GM21528 (cell line): ENCODE results near the gene TMEM134.
"Not testable (repeated sequence)": the region's sequence is repeated elsewhere in the genome, so short reads cannot be mapped to it uniquely, and the experiment has no call there.

Experiments
- ATAC-seq: cut with Tn5 transposase; IDR thresholded peaks from one replicate; pipeline ENCODE4 v1.9.1; 2021; ENCODE audit warnings: mild to moderate bottlenecking, moderate library complexity; ENCODE audit not compliant: unreplicated experiment, low FRiP score

The TMEM134 gene, protein sequence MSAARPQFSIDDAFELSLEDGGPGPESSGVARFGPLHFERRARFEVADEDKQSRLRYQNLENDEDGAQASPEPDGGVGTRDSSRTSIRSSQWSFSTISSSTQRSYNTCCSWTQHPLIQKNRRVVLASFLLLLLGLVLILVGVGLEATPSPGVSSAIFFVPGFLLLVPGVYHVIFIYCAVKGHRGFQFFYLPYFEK

DNA sequence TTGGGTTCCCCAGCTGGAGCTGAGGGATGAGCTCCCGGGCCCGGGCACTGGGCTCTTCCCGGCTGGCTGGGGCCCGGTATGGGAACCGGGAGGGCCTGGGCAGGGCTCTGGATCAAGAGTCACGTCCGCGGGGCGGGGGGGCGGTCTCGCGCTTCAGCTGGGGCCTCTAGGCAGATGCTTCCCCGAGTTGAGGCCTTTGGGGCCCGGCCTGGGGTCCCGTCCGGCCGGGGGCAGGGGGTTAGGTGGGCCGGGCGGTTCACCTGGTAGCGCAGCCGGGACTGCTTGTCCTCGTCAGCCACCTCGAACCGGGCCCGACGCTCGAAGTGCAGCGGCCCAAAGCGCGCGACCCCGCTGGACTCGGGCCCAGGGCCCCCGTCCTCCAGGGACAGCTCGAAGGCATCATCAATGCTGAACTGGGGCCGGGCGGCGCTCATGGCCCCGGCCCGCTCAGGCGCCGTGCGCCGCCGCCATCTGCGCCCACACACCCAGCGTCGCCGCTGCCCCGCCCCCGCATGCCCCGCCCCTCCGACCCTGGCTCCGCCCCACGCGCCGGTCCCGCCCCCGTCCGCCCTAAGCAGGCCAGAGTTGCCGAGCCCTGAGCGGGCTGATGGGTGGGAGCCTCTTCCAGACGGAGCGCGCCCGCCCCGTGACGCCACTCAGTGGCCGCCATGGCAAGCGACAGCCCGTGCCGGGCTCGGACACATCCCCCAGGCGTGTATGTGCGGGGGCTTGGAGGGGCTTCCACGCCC lies at the start of gene TMEM134:
Gene TMEM134 (minus strand): TSS at position 493 of the 749 bp plus-strand sequence. CDS start 59 bp downstream, at position 434.
- no peak for ATAC-seq

DNA sequence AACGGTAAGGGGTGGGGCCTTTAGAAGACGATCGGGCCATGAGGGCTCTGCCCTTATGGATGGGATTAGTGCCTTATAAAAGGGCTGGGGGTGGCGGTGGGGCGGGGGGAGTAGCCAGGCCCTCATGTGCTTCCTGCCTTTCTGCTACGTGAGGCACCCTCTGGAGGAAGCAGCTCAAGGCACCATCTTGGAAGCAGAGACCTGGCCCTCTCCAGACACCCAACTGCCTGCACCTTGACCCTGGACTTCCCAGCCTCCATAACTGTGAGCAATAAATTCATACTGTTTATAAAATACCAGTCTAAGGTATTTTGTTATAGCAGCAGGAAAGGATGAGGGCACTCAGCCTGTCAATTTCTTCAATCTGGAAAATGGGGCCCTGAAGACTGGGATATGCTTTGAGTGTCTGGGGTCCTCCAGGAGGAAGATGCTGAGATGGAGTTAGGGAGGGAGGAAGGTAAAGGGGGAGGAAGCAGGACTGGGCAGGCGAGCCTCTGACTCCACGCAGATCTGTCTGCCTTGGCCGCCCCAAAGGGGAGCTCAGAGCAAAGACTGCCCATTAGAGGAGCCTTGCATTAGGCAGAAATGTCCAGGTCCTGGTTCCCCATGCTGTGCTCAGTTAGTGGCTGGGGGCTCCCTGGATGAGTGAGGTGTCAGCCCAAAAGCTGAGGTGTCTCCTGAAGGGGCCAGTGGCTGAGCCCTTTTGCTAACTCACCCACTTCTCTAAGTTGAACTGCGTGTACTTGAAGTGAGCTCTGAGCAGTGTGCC lies 48.9 kb upstream of the TMEM134 start:
- no peak for ATAC-seq

DNA sequence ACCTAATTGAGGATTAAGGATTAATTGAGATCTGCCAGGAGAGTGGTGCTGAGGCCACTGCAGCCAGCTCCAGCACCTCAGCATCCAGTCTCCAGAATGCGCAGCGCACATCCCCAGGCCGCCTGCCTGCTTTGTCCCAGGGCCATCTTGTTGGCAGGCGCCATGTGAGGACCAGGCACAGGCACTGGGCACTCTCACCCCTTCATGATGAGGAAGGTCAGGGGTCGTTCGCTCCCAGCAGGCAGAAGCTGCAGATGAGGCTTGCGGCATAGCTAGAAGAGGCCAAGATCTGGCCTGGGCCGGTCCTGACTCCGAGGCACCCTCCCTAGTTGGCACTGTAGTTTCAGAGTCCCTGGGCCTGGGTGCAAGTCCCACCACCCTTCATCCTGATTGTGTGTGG lies 47.8 kb upstream of the TMEM134 start:
- no peak for ATAC-seq

DNA sequence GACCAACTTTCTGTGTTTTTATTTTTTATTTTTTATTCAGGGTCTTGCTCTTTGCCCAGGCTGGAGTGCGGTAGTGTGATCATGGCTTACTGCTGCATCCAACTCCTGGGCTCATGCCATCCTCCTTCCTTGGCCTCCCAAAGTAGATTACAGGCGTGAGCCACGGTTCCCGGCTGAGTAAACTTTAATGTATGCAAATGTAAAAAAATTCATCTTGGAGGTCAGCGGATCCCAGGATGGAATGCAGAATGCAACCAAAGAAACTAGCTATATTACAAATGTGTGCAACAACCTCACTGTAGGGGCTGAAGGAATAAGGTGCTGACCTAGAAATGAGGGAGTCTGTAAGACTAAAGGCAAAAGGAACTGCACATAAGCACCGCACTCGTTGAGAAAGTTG lies 45.1 kb upstream of the TMEM134 start:
- no peak for ATAC-seq

DNA sequence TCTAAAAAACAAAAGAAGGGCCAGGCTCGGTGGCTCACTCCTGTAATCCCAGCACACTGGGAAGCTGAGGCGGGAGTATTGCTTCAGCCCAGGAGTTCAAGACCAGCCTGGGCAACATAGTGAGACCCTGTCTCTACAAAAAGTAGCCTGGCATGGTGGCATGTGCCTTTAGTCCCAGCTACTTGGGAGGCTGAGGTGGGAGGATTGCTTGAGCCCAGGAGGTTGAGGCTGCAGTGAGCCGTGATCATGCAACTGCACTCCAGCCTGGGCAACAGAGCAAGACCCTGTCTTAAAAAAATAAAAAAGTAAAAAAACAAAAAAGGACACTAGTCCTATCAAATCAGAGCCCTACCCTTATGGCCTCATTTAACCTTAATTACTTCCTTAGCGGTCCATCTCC lies 42.5 kb upstream of the TMEM134 start:
- not testable (repeated sequence) for ATAC-seq

DNA sequence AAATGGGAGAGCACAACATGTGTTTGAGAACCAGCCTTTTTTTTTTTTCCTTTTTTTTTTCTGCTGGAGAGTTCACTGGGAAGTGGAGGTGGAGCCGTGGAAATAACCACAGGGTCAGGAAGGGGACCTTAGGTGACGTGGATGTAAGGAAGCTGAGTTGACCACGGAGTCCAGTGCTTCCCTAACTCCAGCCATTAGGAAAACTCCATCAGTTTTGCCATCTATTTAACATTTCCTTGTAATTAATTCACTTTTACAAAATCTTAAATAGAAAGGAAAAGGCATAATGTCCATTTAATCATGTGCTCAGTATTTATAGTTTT lies 40.9 kb upstream of the TMEM134 start:
- ATAC-seq = no peak

DNA sequence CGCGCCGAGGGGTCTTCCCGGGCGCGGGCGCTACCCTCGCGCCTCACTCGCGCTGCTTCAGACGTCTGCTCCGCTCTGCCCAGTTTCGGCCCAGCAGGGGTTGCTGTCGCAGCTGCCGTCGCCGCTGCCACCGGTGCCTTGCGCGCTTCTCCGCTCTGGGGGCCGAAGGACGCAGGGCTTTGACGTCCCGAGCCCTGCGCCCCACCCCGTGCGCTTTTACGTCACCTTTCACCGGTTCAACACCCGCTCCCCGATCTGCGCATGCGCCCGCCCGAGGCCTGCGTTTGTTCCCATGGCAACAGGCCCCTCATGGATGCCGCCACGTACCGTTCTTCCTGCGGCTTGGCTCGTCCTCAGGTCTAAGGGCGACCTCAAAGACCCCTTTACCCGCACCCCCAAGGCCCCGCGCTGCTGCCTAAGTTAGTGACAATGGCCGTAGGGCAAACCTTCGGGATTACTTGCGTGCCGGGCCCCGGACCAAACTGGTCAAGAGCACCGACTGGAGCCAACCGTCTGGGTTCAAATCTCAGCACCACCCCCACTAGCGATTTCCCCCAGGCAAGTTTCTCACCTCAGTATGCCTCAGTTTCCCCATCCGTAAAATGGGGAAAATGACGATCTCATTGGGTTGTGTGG lies 39.6 kb upstream of the TMEM134 start:
- ATAC-seq = peak; percentile 33

DNA sequence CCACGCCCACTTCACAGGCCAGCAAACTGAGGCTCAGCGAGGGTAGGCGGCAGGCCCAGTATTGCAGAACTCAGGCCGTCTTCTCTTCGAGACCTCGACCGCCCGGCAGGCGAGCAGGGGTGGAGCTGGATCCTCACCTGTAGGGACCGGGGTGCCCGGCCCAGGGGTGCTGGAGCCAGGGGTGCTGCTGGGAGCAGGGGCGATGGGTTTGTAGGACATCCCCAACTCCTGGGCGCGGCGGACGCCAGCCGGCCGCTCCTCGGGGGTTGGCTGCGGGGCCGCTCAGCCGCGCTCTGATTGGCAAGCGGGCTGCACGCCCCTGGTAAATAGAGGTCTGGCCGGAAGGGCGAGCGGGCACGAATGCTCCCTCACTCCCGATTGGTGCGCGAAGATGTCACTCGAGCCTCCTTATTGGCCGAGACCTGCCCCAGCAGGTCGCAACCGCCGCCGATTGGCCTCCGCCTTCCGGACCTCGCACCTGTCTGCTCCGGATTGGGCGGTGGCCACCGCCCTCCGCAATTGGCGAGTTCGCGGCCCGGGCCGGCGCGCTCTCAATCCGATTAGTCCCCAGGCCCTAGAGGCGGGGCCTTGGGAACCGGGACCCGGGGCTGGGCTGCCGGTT lies 38.9 kb upstream of the TMEM134 start, which contains the start of gene CDK2AP2:
Gene CDK2AP2 (minus strand): TSS at position 299 of the 622 bp plus-strand sequence. CDS start 80 bp downstream, at position 219.
- peak; percentile 59 for ATAC-seq

DNA sequence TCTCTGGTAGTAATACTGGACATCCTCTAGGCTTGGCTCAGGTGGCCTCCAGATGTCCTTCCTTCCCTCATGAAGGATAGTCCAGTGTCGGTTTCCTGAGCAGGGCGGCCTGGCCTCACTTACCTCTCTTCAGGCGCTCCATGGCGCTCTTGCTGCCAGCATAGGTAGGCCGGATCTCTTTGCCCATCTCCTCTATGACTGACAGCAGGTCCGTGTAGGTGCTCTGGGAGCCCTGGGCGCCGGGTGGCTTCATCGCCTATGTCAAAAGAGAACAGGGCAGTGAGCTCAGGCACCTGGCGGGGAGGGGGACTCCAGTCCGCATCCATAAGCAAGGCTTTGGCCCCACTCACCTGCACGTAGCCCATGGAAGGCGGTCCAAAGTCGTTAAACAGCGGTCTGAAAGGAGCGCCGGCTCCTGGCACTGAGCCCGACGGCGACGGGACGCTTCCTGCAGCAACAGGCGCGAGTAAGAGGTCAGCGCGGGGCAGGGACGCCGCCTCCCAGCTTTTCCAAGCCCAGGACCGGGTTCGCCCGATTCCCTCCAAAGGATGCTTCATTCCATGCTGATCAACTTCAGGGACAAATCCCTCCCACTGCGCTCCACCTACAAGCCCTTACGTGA lies 38.3 kb upstream of the TMEM134 start:
- no peak for ATAC-seq

DNA sequence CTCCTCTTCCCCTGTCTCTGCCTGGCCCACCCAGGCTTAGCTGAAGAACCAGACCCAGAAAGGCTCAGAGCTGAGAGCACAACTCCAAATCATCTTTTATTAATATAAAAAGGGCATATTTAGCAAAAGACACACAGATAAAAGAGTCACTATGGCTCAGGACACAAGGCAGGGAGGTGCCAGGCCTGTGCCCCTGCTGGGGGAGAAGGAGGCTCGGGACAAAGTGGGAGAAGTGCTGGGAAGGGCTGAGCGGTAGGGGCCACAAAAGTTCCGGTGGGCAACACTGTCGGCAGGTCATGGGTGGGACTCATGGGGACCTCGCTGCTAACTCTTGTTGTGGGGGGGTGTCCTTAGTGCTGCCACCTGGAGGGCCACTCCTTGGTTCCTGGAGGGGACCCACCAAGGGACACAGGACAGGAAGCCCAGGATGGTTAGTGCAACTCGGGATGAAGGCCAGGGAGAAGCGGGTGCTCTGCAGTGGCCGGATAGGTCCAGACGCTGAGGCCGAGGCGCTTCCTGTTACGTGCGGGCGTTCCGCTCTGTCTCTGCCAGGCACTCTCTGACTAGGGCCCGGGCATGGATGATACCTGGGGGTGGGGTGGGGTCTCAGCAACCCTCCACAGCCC lies 37.5 kb upstream of the TMEM134 start:
- ATAC-seq = no peak

DNA sequence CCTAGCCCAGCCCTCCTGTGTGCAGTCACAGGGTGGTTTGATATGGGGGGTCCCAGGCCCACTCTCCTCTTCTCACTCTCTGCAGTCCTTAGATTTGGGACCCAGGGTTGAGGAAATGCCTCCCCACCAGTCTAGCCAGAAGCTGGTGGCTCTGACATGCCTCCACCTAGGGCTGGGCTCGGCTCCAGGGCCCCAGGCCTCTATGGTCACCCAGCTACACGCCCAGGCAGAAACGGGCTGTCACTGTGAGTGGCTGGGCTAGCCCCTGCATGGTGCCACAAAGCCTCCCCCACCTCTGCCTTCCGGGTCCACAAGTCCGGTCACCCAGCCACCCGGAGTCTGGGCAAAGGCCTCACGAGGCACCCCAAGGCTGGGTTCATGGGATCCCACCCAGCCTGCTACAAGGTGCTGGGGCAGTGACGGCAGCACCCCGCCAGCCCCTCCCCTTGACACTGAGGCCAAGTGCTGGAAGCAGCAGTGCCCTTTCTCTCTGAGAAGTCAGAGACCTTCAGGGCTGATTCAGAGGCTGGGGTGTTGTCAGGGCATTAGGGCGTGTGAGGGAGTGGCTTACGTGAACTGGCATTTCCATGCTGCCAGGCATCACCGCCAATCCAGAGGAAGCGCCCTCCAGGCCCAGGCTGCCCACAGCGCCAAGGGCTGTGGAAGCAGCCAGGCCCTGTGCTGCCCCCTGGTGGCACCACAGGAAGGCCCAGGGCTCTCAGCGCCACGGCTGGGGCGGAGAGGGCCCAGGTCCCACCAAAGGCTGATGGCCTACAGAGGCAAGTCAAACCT lies 36.8 kb upstream of the TMEM134 start:
- no peak for ATAC-seq

DNA sequence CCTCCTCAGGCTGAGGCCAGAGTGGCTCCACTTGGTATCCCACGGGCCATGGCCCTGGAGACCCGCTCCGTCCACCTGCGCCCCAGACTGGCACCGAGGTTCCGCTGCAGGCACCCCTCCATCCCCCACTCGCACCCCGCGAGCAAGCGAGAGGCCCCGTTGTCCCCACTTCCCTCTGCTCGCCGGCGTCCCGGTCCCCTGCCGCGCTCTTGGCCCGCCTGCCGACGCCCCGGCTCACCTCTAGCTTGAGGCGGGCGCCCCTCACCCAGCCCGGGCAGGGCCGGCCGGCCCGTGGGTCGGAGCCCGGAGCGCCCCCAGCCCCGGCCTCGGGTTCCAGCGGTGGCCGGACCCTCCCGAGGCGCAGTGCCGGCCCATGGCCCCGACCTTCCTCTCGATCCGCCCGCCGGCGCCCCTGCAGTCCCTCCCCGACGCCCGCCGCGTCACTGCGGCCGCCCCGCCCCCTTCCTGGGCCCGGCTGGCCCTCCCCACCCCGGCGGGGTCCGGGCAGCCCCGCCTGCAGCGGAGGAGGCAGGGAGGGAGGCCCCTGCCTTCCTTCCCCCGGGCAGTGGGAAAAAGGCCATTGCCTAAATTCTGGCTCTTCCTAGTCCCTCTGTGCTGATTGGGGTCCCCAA lies 36.0 kb upstream of the TMEM134 start, which contains the start of gene PITPNM1:
Gene PITPNM1 (minus strand): TSS at position 414 of the 632 bp plus-strand sequence. CDS start 1,183 bp downstream, outside the sequence.
- no peak for ATAC-seq

DNA sequence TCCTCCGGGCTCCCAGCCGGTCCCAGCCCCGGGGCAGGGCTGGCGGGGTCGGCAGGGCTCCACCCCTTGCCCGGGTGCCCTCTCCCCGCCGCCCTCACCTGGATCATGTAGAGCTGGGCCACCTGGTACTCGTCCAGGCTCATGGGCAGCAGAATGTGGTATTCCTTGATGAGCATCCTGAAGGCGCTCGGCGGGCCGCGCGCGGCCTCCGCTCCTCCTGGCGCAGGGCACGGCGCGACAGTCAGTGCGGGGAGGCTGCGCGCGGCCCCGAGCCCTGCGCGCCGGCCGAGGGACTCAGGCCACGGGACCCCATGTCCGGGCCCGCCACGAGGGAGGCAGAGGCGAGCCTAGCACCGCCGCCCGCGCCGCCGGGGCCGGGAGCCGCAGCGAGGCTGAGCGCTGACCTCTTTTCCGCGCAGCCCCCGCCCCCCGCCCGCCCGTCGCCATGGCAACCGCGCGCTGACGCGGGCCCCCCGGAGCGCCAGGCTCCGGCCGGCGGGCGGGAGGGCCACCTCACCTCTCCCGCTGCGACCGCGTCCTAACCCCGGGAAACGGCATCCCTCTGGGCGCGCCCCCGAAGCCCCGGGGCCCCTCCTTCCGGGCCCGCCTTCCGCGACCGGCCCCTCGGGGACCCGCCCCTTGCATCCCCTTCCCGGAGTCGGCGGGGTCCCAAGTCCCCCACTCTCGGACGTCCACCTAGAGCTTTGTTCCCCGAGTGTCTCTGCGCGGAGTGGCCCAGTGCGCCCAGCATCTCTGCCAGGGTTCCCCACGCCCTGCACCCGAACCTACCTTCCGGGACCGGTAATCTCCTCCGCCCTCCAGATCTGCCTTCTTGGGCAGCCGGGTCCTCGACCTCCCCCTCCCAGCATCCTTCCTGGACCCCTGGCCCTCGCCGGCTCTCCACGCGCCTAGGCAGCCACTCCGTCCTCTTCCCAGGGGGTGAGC lies 35.2 kb upstream of the TMEM134 start:
- ATAC-seq = no peak

DNA sequence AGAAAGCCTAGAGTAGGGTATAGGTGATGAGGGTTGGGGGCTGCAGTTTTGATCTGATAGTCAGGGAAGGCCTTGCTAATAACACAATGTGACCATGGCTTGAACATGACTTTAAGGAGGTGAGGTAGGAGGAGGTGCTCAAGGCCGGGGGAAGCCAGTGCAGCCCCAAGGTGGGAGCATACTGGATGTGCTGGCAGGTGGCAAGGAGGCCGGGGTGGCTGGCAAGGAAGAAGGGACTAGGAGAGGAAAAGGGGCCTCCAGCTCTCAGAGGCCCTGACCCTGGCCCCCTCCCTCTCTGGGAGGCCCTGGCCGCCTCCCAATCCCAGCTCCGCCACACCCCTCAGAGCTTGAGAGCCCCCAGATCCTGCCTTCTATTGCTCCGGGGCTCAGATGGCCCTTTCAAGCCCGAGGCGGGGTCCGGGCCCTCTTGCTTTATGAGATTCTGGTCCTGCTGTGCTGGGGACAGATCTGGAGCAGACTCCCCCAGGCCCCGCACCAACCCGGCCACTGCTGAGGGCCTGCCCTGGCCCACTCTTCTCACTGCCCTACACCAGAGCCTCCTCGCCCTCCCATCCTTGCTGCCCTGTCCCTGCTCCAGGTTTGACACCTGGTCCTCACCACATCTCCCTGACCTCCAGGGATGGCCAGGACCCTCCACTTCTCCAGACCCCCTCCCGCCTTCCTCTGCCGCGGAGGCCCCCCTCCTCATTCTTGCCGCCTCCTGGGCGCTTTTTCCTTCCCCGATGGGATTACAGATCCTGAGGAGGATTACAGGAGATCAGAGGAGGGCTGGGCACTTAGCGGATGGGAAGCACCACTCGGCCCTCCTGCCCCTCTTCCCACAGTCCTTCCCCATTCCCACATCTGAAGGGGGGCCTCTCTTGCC lies 34.3 kb upstream of the TMEM134 start:
- no peak for ATAC-seq

DNA sequence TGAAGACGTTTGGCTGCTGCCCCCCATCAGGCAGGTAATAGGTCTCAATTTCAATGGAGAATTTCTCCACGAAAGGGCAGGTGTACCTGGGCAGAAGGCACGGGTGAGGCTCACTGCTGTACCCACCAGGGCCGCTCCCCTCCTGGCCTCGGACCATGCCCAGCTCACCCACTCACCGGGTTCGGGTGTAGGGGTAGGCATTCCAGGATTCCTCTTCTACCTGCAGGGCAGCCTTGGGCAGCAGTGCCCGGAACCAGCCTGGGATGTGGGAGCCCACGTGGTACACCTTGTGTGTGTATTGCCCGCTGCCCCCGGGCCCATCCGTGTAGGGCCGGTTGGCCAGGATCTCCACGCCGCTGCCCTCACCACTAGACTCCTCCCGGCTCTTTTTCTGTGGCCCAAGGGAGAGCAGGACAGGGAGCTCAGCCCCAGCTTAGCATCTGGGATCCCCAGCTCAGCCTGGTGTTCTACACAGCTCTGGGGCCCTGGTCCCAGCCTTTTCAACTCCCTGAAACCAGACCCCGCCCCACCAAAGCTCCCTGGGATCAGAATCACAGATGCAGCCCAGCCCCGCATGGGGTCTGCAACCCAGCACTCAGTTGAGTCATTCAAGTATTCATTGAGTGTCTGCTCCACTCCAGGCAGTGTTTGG lies 33.4 kb upstream of the TMEM134 start:
- no peak for ATAC-seq

DNA sequence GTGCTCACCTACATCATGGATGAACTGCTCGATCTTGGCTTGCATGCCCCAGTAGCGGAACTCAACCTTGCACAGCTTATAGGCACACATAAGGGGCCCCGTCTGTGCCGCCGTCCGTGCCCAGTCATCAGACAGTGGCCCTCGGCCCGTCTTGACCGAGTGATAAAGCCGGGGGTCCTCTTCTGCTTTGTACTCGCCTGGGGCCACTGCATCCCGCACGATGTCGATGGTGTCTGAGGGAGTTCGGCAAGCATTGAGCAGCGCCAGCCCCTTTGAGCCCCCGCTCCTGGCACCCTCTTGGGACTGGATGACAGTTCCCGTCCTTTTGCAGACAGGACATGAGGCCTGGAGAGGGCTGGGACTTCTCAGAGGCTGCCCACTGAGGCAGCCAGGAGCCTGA lies 32.8 kb upstream of the TMEM134 start:
- no peak for ATAC-seq
